BJ (cell line): ENCODE data around the gene EPGN. TPM values are rescaled to one million over a fixed set of nuclear protein-coding genes. Genes with fewer than 3 reads are reported as not detected.
"Not testable (repeated sequence)": the region's sequence is repeated elsewhere in the genome, so short reads cannot be mapped to it uniquely, and the experiment has no call there.

ENCODE experiments used
- CTCF ChIA-PET: fragments of 350-600 bp; formaldehyde crosslinking; extraction: SDS; loops from one replicate; lab custom pipeline; 2021; ENCODE audit warnings: antibody characterized with exemption, inconsistent platforms; lab: Yijun Ruan, JAX
- POLR2A ChIA-PET: fragments of 300-600 bp; sonication (Branson Sonifier 250); formaldehyde crosslinking; extraction: SDS; loops from one replicate; lab custom pipeline; 2021; ENCODE audit warnings: antibody characterized with exemption; lab: Charles Lee
- DNase-seq: peaks from one replicate; pipeline ENCODE4 v3.0.0-alpha.2; 2011; ENCODE audit warnings: low read depth
- H3K27me3 ChIP-seq: 2 replicates; pipeline ENCODE4 v1.6.0; 2011; ENCODE audit warnings: low read length; ENCODE audit not compliant: control insufficient read depth, insufficient read depth
- H3K36me3 ChIP-seq: 2 replicates; pipeline ENCODE4 v1.5.1; 2011; ENCODE audit warnings: low read length; ENCODE audit not compliant: control insufficient read depth, insufficient read depth
- H3K4me3 ChIP-seq: 2 replicates; pipeline ENCODE4 v1.5.1; 2011; ENCODE audit warnings: low read depth, mild to moderate bottlenecking, control low read depth, low read length
- polyA plus RNA-seq: library from polyadenylated mRNA; depleted of rRNA; stranded (reverse); fragments of >200 nt; gene quantifications from 2 replicates; pipeline ENCODE4 v1.2.3, GENCODE V29; 2011
- TF ChIP-seq, protein P1 (sequence below): IDR thresholded peaks from 2 replicates; pipeline ENCODE4 v1.5.1; 2011; ENCODE audit warnings: low read depth, mild to moderate bottlenecking, control low read depth, inconsistent platforms, low read length, moderate library complexity; ENCODE audit not compliant: insufficient read depth

EPGN gene
- polyA plus RNA-seq, 1 experiment: 0.13 TPM

DNA sequence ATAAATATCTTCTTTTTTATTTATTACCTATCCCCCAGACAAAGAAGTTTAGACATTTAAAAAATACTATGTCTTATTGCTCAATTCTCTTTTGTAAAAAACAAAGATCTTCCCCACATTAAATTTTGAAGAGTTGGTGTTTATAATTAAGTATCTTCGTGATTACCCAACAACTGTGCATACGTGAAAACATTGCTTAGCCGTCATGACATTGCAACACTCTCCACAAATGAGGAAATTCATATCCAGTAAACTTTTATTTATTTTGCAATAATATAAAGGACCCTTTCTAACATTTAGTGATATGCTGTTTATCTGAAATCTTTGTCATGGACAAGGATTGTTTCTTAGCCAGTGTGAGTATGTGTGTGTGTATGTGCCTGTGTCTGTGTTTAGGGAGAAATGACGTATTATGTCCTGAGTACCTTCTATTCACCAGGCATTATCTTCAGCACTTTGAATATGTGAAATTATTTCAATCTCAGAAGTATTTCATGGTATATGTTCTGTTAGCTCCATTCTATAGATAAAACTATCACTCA is 30.6 kb downstream of the EPGN start:
- CTCF ChIA-PET: interaction anchor here (1.2 to 1.5 kb wide), 2 partner anchors 18 to 19 kb away, joined by 3 to 5 read pairs; no protein-coding TSS in a partner anchor
- no peak for DNase-seq
- POLR2A ChIA-PET: no interaction called here
- Histone ChIP-seq H3K27me3 (no peaks in the 10 kb centered on the region), H3K4me3 (no peak overlapping the region), H3K36me3 (no peaks in the 10 kb centered on the region)
- TF ChIP-seq, protein P1, sequence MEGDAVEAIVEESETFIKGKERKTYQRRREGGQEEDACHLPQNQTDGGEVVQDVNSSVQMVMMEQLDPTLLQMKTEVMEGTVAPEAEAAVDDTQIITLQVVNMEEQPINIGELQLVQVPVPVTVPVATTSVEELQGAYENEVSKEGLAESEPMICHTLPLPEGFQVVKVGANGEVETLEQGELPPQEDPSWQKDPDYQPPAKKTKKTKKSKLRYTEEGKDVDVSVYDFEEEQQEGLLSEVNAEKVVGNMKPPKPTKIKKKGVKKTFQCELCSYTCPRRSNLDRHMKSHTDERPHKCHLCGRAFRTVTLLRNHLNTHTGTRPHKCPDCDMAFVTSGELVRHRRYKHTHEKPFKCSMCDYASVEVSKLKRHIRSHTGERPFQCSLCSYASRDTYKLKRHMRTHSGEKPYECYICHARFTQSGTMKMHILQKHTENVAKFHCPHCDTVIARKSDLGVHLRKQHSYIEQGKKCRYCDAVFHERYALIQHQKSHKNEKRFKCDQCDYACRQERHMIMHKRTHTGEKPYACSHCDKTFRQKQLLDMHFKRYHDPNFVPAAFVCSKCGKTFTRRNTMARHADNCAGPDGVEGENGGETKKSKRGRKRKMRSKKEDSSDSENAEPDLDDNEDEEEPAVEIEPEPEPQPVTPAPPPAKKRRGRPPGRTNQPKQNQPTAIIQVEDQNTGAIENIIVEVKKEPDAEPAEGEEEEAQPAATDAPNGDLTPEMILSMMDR: no peak

DNA sequence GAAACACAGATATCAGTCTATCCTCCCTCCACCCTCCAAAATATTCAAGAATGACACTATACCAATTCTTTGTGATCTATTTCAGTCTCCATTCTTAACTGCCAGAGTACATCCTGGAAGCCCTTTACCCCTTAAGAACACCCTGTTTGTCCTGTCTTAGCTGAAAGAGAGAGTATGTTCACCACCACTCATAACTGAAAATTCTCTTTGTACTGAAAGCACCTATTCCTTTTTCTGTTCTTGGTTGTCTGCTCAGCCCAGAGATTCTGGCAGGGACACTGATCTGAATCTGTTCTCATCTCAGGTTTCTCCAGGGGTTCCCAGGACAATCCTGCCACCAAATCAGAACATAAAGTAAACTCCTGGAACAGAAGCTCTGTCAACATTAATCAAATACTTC is 31.2 kb downstream of the EPGN start:
- DNase-seq: no peak
- Histone ChIP-seq H3K36me3 (no peaks in the 10 kb centered on the region), H3K27me3 (no peaks in the 10 kb centered on the region), H3K4me3 (no peak overlapping the region)
- TF ChIP-seq, protein P1: no peak
- ChIA-PET CTCF (interaction anchor here (1.2 kb wide), 1 partner anchor 18 kb away, joined by 3 read pairs; no protein-coding TSS in a partner anchor), POLR2A (no interaction called here)

DNA sequence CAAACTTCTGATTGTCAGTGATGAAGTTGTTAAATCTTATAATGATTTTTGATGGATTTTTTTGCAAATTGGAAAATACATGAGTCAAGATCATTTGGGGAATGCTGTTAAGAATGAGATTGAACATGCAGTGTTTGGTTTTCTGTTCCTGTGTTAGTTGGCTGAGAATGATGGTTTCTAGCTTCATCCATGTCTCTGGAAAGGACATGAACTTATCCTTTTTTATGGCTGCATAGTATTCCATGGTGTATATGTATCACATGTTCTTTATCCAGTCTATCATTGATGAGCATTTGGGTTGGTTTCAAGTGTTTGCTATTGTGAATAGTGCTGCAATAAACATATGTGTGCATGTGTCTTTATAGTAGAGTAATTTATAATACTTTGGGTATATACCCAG is 32.2 kb downstream of the EPGN start:
- H3K4me3 ChIP-seq, H3K36me3 ChIP-seq, DNase-seq, CTCF ChIA-PET, H3K27me3 ChIP-seq, POLR2A ChIA-PET: not testable (repeated sequence)

DNA sequence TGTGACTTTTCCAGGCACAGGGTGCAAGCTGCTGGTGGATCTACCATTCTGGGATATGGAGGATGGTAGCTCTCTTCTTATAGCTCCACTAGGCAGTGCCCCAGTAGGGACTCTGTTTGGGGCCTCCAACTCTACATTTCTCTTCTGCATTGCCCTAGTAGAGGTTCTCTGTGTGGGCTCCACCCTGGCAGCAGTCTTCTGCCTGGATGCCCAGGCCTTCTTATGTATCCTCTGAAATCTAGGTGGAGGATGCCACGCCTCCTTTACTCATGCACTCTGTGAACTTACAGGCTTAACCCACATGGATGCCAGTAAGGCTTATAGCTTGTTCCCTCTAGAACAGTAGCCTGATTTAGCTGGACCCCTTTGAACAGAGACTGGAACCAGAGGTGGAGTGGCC is 35.8 kb downstream of the EPGN start:
- ChIA-PET CTCF (no interaction called here), POLR2A (no interaction called here)
- Histone ChIP-seq H3K27me3 (no peaks in the 10 kb centered on the region), H3K4me3 (no peak overlapping the region), H3K36me3 (no peaks in the 10 kb centered on the region)
- DNase-seq: no peak
- TF ChIP-seq, protein P1: no peak

DNA sequence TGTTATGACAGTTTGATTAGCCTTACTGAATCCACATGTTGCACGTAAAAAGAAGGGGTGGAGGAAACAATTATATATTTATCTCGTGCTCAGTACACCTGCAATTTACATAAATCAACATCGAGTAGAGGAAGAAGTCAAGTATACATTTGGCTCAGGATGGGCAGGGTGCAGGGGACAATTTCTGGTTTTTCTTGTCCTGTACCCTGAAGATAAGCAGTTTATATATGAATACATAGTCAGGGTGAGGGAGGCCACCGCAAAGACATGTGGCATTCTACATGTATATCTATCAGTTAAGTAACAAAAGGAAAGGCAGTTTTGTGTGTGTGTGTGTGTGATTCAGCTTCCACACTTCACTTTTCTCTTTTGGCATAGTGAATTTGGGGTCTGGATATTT is 45.6 kb downstream of the EPGN start:
- Histone ChIP-seq H3K36me3 (no peaks in the 10 kb centered on the region), H3K4me3 (no peak overlapping the region), H3K27me3 (no peaks in the 10 kb centered on the region; the same call in none of the 2 replicates)
- POLR2A ChIA-PET: no interaction called here
- TF ChIP-seq, protein P1: no peak
- CTCF ChIA-PET: no interaction called here
- no peak for DNase-seq

DNA sequence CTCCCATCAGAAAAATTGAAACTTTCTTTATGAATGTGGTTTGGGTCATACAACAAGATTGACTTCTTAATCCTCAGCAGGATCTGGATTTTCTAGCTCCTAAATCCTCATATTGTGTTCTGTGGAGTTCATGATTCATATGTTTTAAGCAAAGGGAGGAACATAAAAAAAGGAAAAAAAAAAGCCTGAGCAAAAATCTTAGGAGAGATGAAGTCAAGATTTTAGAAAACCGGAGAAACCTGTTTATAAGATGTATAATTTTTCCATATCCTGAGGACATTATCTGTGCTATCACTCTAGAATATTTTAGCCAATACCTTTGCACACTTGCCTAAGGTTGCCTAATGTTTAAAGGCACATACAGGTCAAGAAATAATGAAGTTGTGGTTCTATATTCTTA is 49.7 kb downstream of the EPGN start:
- ChIA-PET CTCF (no interaction called here), POLR2A (no interaction called here)
- TF ChIP-seq, protein P1: no peak

More for the DNA sequence above, 49.7 kb downstream of the EPGN start:
- no peaks in the 10 kb centered on the region; the same call in none of the 2 replicates for H3K27me3 ChIP-seq
- DNase-seq: no peak
- H3K36me3 ChIP-seq: no peaks in the 10 kb centered on the region
- no peak overlapping the region for H3K4me3 ChIP-seq
